Neural crest cell (in vitro differentiated cells): ENCODE data around the gene PDE10A. TPM values are rescaled to one million over a fixed set of nuclear protein-coding genes. Genes with fewer than 3 reads are reported as not detected.

Source experiments
- DNase-seq: peaks from one replicate; pipeline ENCODE4 v3.0.0; 2021; ENCODE audit warnings: low read depth, mixed read lengths, low spot score
- H3K27ac Mint-ChIP-seq: one replicate; pipeline ENCODE4 v1.8.0; 2021; ENCODE audit warnings: mild to moderate bottlenecking, mixed read lengths; ENCODE audit not compliant: unreplicated experiment
- H3K27me3 Mint-ChIP-seq: 2 replicates; pipeline ENCODE4 v1.8.0; 2021; ENCODE audit warnings: low read depth, mild to moderate bottlenecking, mixed read lengths
- H3K36me3 Mint-ChIP-seq: 2 replicates; pipeline ENCODE4 v1.8.0; 2021; ENCODE audit warnings: low read depth, mild to moderate bottlenecking, mixed read lengths
- H3K4me1 Mint-ChIP-seq: 2 replicates; pipeline ENCODE4 v1.8.0; 2021; ENCODE audit warnings: mixed read lengths
- H3K4me3 Mint-ChIP-seq: one replicate; pipeline ENCODE4 v1.8.0; 2021; ENCODE audit warnings: mild to moderate bottlenecking, mixed read lengths
- H3K9me3 Mint-ChIP-seq: 2 replicates; pipeline ENCODE4 v1.8.0; 2021; ENCODE audit warnings: mixed read lengths
- total RNA-seq: library from RNA; stranded (reverse); gene quantifications from 2 replicates; pipeline ENCODE4 v1.2.1, GENCODE V29; 2021
- TF ChIP-seq, protein P1 (sequence below): fragments of 200-600 bp; sonication (generic); conservative IDR thresholded peaks from 2 replicates; pipeline ENCODE4 v1.5.0; 2021; ENCODE audit warnings: antibody characterized with exemption, mild to moderate bottlenecking

PDE10A gene
- total RNA-seq, 1 donor from 2014 or later: 26.2 TPM

- peaks cover 31% of the 10 kb centered on the region for H3K36me3 Mint-ChIP-seq
- H3K4me3 Mint-ChIP-seq: no peak overlapping the region
- no peak overlapping the region for H3K27ac Mint-ChIP-seq
- peaks cover 8% of the 10 kb centered on the region for H3K4me1 Mint-ChIP-seq
- TF ChIP-seq, protein P1, sequence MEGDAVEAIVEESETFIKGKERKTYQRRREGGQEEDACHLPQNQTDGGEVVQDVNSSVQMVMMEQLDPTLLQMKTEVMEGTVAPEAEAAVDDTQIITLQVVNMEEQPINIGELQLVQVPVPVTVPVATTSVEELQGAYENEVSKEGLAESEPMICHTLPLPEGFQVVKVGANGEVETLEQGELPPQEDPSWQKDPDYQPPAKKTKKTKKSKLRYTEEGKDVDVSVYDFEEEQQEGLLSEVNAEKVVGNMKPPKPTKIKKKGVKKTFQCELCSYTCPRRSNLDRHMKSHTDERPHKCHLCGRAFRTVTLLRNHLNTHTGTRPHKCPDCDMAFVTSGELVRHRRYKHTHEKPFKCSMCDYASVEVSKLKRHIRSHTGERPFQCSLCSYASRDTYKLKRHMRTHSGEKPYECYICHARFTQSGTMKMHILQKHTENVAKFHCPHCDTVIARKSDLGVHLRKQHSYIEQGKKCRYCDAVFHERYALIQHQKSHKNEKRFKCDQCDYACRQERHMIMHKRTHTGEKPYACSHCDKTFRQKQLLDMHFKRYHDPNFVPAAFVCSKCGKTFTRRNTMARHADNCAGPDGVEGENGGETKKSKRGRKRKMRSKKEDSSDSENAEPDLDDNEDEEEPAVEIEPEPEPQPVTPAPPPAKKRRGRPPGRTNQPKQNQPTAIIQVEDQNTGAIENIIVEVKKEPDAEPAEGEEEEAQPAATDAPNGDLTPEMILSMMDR: no peak
- no peaks in the 10 kb centered on the region for H3K27me3 Mint-ChIP-seq
- no peak for DNase-seq
- peaks cover 5% of the 10 kb centered on the region for H3K9me3 Mint-ChIP-seq
These were observed 261.9 kb downstream of the PDE10A start for GRCh38 chr6:165401092-165401491.

GRCh38 chr6:165390475-165390874 lies 272.6 kb downstream of the PDE10A start:
- no peak for DNase-seq
- H3K4me3 Mint-ChIP-seq: no peak overlapping the region
- no peaks in the 10 kb centered on the region for H3K9me3 Mint-ChIP-seq

DNA sequence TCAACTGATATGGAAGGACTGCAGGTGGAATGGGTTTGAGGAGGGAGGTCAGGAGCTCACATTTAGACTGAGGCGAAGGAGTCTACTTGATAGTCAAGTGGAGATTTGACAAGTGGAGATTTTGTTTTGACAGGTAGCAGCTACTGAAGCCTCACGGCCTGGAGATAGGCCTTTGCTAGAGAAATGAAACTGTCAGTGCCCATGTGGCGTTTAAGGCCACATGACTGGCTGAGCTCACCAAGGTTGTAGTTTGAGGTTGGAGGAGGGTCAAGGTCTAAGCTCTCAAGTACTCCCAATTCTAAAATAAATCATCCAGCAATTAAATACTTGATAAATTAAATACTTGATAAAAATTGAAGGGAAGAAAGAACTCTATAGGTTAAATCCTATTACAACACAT lies 273.5 kb downstream of the PDE10A start:
- TF ChIP-seq, protein P1: no peak
- no peak overlapping the region for H3K4me3 Mint-ChIP-seq

More at GRCh38 chr6:165390475-165390874, 272.6 kb downstream of the PDE10A start:
- Mint-ChIP-seq H3K27me3 (no peaks in the 10 kb centered on the region), H3K36me3 (peaks cover 29% of the 10 kb centered on the region), H3K4me1 (no peaks in the 10 kb centered on the region), H3K27ac (no peak overlapping the region)
- TF ChIP-seq, protein P1: no peak

GRCh38 chr6:165383323-165383722 lies 279.7 kb downstream of the PDE10A start:
- Mint-ChIP-seq H3K4me3 (no peak overlapping the region), H3K4me1 (no peaks in the 10 kb centered on the region), H3K9me3 (no peaks in the 10 kb centered on the region), H3K36me3 (peaks cover 22% of the 10 kb centered on the region), H3K27me3 (no peaks in the 10 kb centered on the region), H3K27ac (no peak overlapping the region)
- TF ChIP-seq, protein P1: no peak
- no peak for DNase-seq

More for the DNA sequence above, 273.5 kb downstream of the PDE10A start:
- H3K27me3 Mint-ChIP-seq: no peaks in the 10 kb centered on the region
- no peaks in the 10 kb centered on the region for H3K9me3 Mint-ChIP-seq
- H3K4me1 Mint-ChIP-seq: no peaks in the 10 kb centered on the region
- H3K27ac Mint-ChIP-seq: no peak overlapping the region
- no peak for DNase-seq
- peaks cover 33% of the 10 kb centered on the region for H3K36me3 Mint-ChIP-seq

- Mint-ChIP-seq H3K9me3 (no peaks in the 10 kb centered on the region), H3K4me3 (no peak overlapping the region), H3K27me3 (no peaks in the 10 kb centered on the region), H3K36me3 (peaks cover 13% of the 10 kb centered on the region), H3K27ac (no peak overlapping the region), H3K4me1 (no peaks in the 10 kb centered on the region)
- TF ChIP-seq, protein P1: no peak
- DNase-seq: no peak
These were observed 286.9 kb downstream of the PDE10A start for GRCh38 chr6:165376100-165376499.

GRCh38 chr6:165365371-165365770 lies 297.7 kb downstream of the PDE10A start:
- Mint-ChIP-seq H3K27ac (no peak overlapping the region), H3K4me3 (no peak overlapping the region), H3K9me3 (peaks cover 8% of the 10 kb centered on the region), H3K4me1 (no peaks in the 10 kb centered on the region), H3K36me3 (peaks cover 40% of the 10 kb centered on the region), H3K27me3 (no peaks in the 10 kb centered on the region)
- TF ChIP-seq, protein P1: no peak
- no peak for DNase-seq
